ENCODE results near the gene SOX5. TPM values are rescaled to one million over a fixed set of nuclear protein-coding genes. Genes with fewer than 3 reads are reported as not detected.

The SOX5 gene
- total and polyA plus RNA-seq, 9 of the 15 experiments (the other 6 are each of a cell fraction or from before 2014, with no cell fraction given): 8.3 to 16.5 (median 11.9) TPM

DNA sequence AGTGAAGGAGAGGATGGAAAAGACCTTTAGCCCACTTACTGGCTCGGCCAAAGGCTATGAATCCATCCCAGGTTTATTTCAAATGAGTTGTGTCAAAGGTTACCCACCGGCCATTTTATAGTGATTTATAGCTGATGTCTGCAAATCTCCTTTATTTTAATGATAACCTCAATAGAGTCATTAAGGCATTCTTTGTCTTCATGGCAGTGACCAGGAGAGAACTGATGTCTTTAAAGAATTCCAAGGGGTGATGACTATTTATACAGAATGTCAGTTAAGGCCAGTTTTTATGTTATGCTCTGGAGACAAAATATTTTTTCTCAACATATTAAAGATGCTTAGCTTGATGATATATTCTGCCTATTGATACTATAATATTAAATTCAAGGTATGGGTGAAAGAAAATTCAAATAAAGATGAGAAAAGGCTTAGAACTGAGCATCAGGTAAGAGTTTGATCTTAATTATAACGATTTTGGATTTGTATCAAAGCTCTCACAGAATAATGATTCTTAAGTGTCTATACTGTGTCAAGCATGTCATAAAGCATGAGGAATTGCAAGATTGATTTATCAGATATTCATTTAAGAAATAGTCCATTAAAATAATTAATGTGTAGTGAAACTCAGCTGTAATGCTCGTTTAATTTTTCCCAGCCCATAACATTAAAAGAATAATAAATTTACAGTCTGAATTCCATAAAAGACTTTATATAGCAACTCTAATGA, 361.5 kb downstream of the SOX5 start:
- 59% methylated on average over 4 of the region's 4 CpGs for WGBS (ENCODE audit: insufficient coverage, low coverage, missing lambda C conversion rate)
- H3K4me2 ChIP-seq (ENCODE audit: insufficient read depth, low read length): no peak overlapping the region
- DNase-seq (ENCODE audit: extremely low read depth in 1 of 4, low spot score in 3 of 4) (no peak), FAIRE-seq (no peak), ATAC-seq (no peak)
- H3K4me3 ChIP-seq: no peak overlapping the region
- no peaks in the 10 kb centered on the region for H4K20me1 ChIP-seq (replicated peaks; ENCODE audit: control insufficient read depth, insufficient read depth, low read length)
- no peak overlapping the region for H3K9ac ChIP-seq (ENCODE audit: insufficient read depth in 1 of 2, low read depth in 2 of 2, low read length in 2 of 2)
- H3K79me2 ChIP-seq (ENCODE audit: control insufficient read depth, insufficient read depth, low read length): no peaks in the 10 kb centered on the region
- H3K27ac ChIP-seq (ENCODE audit: extremely low read depth, low read depth, low read length): no peak overlapping the region
- in situ Hi-C loops (cut with MboI): no loop called here
- no TSS peak for BruUV-seq (replicated peaks)
- ChIA-PET CTCF (ENCODE audit: low intra/inter-chr PET ratio) (no interaction called here), POLR2A (no interaction called here)
- no peaks in the 10 kb centered on the region for H3K36me3 ChIP-seq (ENCODE audit: control insufficient read depth, insufficient read depth, low read length)
- intact Hi-C loops (cut with micrococcal nuclease): no loop called here
- H3K9me1 ChIP-seq (ENCODE audit: control insufficient read depth, insufficient read depth, low read length): no peaks in the 10 kb centered on the region
- 0 out of 2 replicates have a peak, but pooled peaks have one; percentile 7 for TF ChIP-seq MAFF (IDR thresholded peaks at IDR 0.05; ENCODE audit: low read length)
- TF ChIP-seq, protein P1, sequence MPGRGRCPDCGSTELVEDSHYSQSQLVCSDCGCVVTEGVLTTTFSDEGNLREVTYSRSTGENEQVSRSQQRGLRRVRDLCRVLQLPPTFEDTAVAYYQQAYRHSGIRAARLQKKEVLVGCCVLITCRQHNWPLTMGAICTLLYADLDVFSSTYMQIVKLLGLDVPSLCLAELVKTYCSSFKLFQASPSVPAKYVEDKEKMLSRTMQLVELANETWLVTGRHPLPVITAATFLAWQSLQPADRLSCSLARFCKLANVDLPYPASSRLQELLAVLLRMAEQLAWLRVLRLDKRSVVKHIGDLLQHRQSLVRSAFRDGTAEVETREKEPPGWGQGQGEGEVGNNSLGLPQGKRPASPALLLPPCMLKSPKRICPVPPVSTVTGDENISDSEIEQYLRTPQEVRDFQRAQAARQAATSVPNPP (IDR thresholded peaks at IDR 0.05; ENCODE audit: borderline replicate concordance, insufficient read depth, insufficient read length): no peak
- no peak for TF ChIP-seq NRF1 (conservative IDR thresholded peaks at IDR 0.05 in 1 of 2, IDR thresholded peaks at IDR 0.05 in 1 of 2)
- TF ChIP-seq ZBTB40 (IDR thresholded peaks at IDR 0.05): no peak
- TF ChIP-seq ZBTB40 (CRISPR knock-in tag; IDR thresholded peaks at IDR 0.05): no peak
- no peak for TF ChIP-seq ZNF408 (CRISPR knock-in tag; IDR thresholded peaks at IDR 0.05; ENCODE audit: low read depth)
- TF ChIP-seq GTF2E2 (tag; IDR thresholded peaks at IDR 0.05): no peak
- no peak for TF ChIP-seq NCOR1 (IDR thresholded peaks at IDR 0.05)
- TF ChIP-seq NFE2L1 (tag; IDR thresholded peaks at IDR 0.05; ENCODE audit: borderline replicate concordance, low read depth): no peak
- H3K9me3 ChIP-seq (replicated peaks; ENCODE audit: control insufficient read depth, insufficient read depth, low read depth, low read length): no peaks in the 10 kb centered on the region
- no peaks in the 10 kb centered on the region for H3K27me3 ChIP-seq (ENCODE audit: control insufficient read depth in 2 of 2, insufficient read depth in 2 of 2, low read length in 2 of 2)
- no peaks in the 10 kb centered on the region for H3K4me1 ChIP-seq (replicated peaks in 1 of 2; ENCODE audit: control insufficient read depth in 2 of 2, insufficient read depth in 2 of 2, low read length in 2 of 2)
- H2AFZ ChIP-seq (ENCODE audit: low read depth, low read length): no peak overlapping the region
